Cardiac ventricle fibroblast (primary cell): ENCODE data around the gene OR10A4. TPM values are rescaled to one million over a fixed set of nuclear protein-coding genes. Genes with fewer than 3 reads are reported as not detected.

ENCODE experiments used
- total RNA-seq: library from RNA; depleted of rRNA; stranded (reverse); fragments of >200 nt; gene quantifications from 2 replicates; pipeline ENCODE4 v1.2.3, GENCODE V29; 2015

The OR10A4 gene
- not detected in 2 replicates for total RNA-seq

GRCh38 chr11:6876325-6876724 lies at the start of gene OR10A4:
TSS of gene OR10A4 (plus strand) at chr11:6876625. CDS start at chr11:6876648, 23 bp downstream.

GRCh38 chr11:6845383-6845782 lies 31.0 kb upstream of the OR10A4 start, which contains the start of gene OR10A5:
TSS of gene OR10A5 (plus strand) at chr11:6845683. CDS start at chr11:6845683, 0 bp downstream.

GRCh38 chr11:6862961-6863360 lies 13.5 kb upstream of the OR10A4 start, which contains the start of gene OR10A2:
TSS of gene OR10A2 (plus strand) at chr11:6863057. CDS start at chr11:6869755, 6,698 bp downstream.

GRCh38 chr11:6892400-6892799 lies 16.0 kb downstream of the OR10A4 start, which contains the start of gene OR2D2:
TSS of gene OR2D2 (minus strand) at chr11:6892500. CDS start at chr11:6892500, 0 bp downstream.

GRCh38 chr11:6920702-6921101 lies 44.3 kb downstream of the OR10A4 start, which contains the start of gene OR2D3:
TSS of gene OR2D3 (plus strand) at chr11:6921002. CDS start at chr11:6921002, 0 bp downstream.

GRCh38 chr11:6926208-6927029 lies 50.0 kb downstream of the OR10A4 start, which contains the start of gene ZNF215:
TSS of gene ZNF215 (plus strand) at chr11:6926426. CDS start at chr11:6932273, 5,847 bp downstream.

Other genes with a start within 250 kb of the OR10A4 start
- 1.6 and 2.0 TPM in 2 replicates for gene DCHS1, start 220.8 kb upstream of the OR10A4 start, total RNA-seq
- gene MRPL17, start 193.3 kb upstream of the OR10A4 start, total RNA-seq, result 36.9 and 60.1 TPM in 2 replicates
- gene OR2AG2, start 104.6 kb upstream of the OR10A4 start, total RNA-seq, result not detected in 2 replicates
- not detected in 2 replicates for gene OR2AG1, start 93.6 kb upstream of the OR10A4 start, total RNA-seq
- gene OR6A2, start 76.9 kb upstream of the OR10A4 start, total RNA-seq, result 0.06 TPM in 1 of 2 replicates, not detected in the other
- gene OR10A5, start 30.9 kb upstream of the OR10A4 start, total RNA-seq, result not detected in 2 replicates
- gene OR10A2, start 13.6 kb upstream of the OR10A4 start, total RNA-seq, result not detected in 2 replicates
- not detected in 2 replicates for gene OR2D2, start 15.9 kb downstream of the OR10A4 start, total RNA-seq
- gene OR2D3, start 44.4 kb downstream of the OR10A4 start, total RNA-seq, result not detected in 2 replicates
- 0.98 and 2.0 TPM in 2 replicates for gene ZNF215, start 49.8 kb downstream of the OR10A4 start, total RNA-seq
- 1.00 and 2.0 TPM in 2 replicates for gene ZNF214, start 143.7 kb downstream of the OR10A4 start, total RNA-seq
- 0.05 TPM in 1 of 2 replicates, not detected in the other for gene NLRP14, start 143.9 kb downstream of the OR10A4 start, total RNA-seq
- gene RBMXL2, start 212.4 kb downstream of the OR10A4 start, total RNA-seq, result not detected in 2 replicates